NCI-H2196 treated with DMSO at 0.1 percent for 48 hours (cell line): Measurements from ENCODE around the gene GHSR.

ENCODE experiments used
- DNase-seq: peaks from one replicate; lab custom pipeline; 2025; ENCODE audit not compliant: unreplicated experiment; lab: John Stamatoyannopoulos, UW

Gene GHSR, protein sequence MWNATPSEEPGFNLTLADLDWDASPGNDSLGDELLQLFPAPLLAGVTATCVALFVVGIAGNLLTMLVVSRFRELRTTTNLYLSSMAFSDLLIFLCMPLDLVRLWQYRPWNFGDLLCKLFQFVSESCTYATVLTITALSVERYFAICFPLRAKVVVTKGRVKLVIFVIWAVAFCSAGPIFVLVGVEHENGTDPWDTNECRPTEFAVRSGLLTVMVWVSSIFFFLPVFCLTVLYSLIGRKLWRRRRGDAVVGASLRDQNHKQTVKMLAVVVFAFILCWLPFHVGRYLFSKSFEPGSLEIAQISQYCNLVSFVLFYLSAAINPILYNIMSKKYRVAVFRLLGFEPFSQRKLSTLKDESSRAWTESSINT

GRCh38 chr3:172447611-172448579, at the start of gene GHSR:
GHSR (minus strand) TSS chr3:172448456; CDS start chr3:172448413, 43 bp downstream.
- no peak for DNase-seq

DNA sequence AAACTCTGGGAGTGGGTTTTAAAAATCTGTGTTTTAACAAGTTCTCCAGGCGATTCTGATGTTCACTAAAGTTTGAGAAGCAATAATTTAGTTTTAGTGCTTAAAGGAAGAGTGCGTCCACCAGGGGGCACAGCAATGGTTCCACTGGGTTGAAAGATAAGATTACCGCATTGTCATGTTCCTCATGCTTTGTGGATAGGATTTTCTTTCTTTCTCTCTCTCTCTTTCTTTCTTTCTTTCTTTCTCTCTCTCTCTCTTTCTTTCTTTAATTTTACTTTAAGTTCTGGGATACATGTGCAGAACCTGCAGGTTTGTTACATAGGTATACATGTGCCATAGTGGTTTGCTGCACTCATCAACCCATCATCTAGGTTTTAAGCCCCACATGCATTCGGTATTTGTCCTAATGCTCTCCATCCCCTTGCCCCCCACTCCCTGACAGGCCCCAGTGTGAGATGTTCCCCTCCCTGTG, 42.0 kb upstream of the GHSR start:
- peak; percentile 74 for DNase-seq

DNA sequence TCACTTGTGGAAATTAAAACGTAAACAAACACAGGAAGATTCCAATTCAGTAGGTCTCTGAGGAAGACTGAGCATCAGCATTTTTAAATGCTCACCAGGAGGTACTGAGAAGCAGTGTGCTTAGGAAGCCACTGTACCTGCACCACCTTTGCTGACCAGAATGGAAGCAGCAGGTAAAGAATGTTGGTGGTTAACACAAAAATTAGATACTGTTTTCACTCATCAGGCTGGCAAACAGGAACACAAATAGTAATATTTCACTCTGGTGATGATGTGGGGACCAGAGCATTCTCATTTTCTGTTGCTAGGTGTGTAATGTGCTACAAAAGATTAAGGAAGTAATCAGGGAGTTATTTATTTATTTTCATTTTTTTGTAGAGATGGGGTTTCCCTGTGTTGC, 29.9 kb upstream of the GHSR start:
- DNase-seq = no peak

- DNase-seq = no peak
These were observed 28.1 kb upstream of the GHSR start for GRCh38 chr3:172476347-172476746.

- no peak for DNase-seq
These were observed 27.4 kb upstream of the GHSR start for GRCh38 chr3:172475703-172476102.

- no peak for DNase-seq
These were observed 23.6 kb upstream of the GHSR start for GRCh38 chr3:172471903-172472302.

GRCh38 chr3:172470588-172470987, 22.3 kb upstream of the GHSR start:
- no peak for DNase-seq

DNA sequence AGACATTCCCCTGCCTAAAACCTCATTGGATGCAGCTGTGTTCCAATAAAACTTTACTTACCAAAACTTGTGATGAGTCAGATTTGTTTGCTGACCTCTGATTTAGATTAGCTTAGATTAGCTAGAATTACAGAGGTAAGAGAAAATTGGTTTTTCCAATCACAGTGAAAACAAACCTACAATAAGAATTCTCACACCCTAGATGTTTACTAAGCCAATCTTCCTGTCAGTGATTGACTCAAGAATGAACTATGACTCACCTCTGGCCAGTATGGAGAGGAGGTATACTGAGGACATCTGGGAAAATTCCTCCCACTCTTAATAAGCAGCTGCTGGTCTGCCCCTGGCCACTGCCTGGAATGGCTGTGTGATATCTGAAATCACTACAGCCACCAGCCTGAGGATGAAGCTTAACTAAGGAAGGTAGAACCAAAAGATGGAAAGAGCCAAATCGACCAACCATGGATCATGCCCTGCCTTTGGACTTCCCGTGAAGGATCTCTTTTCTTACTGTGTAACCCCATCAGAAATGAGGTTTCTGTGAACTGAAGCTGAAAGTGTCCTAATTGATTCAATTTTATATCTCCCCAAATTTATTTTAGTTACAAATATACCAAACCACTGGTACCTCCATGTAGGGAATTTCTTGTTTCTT, 19.0 kb upstream of the GHSR start:
- no peak for DNase-seq

GRCh38 chr3:172466553-172467130, 18.4 kb upstream of the GHSR start:
- no peak for DNase-seq

DNA sequence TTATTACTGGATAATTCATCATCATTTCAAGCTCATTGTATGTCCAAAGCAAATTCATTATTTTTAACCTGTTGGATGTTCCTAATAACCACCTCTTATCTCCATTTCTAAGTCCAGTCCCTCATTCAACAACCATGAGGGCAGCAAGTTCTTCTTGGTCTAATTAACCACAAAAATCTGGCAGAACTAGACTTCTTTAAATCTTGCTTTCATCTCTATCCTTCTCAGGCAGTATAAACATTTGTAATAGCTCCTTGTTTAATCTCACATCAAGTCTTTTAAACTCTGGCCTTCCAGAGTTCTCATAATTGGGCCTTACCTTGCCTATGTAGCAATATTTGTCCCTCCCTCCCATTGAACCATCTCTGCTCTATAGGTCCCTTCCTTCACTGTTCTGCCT, 17.0 kb upstream of the GHSR start:
- DNase-seq = no peak

DNA sequence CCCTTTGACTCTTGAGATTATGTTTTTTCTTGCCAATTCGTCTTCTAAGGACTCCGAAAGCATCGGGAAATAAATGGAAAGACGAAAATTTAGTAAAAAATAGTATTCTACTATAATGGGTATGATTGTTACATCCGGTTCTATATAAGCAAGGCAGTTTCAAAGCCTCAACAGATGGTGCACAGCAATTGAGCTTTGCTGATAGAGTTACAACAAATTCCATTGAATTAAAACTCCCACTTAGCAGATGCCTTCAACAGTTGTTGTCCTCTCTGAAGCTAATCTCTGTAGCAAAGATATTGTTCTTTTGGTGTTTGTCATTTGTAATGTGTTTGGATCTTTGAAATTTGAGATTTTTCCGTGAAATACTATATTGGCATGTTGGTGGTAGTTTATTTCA, 16.1 kb upstream of the GHSR start:
- no peak for DNase-seq

- DNase-seq = peak; percentile 25
These were observed 13.4 kb upstream of the GHSR start for GRCh38 chr3:172461530-172462138.

GRCh38 chr3:172456404-172456803, 8.1 kb upstream of the GHSR start:
- DNase-seq = no peak

- no peak for DNase-seq
These were observed 5.9 kb upstream of the GHSR start for GRCh38 chr3:172454180-172454579.

- no peak for DNase-seq
These were observed 1.4 kb upstream of the GHSR start for GRCh38 chr3:172449466-172450149.

- no peak for DNase-seq
These were observed 607 bp upstream of the GHSR start for GRCh38 chr3:172448661-172449465.

- no peak for DNase-seq
These were observed 2.1 kb downstream of the GHSR start for GRCh38 chr3:172446198-172446597.

- no peak for DNase-seq
These were observed 3.4 kb downstream of the GHSR start for GRCh38 chr3:172444821-172445220.

DNA sequence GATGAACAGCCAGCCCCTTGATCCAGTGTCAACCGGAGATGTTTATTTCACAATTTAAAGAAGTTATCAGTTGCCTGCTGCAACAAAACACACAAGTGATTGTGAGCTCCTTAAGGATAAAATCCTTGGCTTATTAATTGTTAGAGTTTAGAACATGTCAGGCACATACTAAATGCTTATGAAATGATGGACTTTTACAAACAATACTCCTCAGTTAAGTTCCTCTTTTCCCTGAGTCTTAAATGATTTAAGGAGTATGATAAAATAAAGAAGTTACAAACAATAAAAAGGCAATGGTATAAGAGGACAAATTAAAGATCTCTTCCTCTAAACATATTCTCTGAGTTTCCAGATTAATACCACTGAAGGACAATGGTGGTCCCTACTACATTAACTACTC, 5.7 kb downstream of the GHSR start:
- DNase-seq = no peak
